ENCODE results near the gene STX7.

GRCh38 chr6:132464538-132465256 is 48.2 kb downstream of the STX7 start:
- TF ChIP-seq, protein P1, sequence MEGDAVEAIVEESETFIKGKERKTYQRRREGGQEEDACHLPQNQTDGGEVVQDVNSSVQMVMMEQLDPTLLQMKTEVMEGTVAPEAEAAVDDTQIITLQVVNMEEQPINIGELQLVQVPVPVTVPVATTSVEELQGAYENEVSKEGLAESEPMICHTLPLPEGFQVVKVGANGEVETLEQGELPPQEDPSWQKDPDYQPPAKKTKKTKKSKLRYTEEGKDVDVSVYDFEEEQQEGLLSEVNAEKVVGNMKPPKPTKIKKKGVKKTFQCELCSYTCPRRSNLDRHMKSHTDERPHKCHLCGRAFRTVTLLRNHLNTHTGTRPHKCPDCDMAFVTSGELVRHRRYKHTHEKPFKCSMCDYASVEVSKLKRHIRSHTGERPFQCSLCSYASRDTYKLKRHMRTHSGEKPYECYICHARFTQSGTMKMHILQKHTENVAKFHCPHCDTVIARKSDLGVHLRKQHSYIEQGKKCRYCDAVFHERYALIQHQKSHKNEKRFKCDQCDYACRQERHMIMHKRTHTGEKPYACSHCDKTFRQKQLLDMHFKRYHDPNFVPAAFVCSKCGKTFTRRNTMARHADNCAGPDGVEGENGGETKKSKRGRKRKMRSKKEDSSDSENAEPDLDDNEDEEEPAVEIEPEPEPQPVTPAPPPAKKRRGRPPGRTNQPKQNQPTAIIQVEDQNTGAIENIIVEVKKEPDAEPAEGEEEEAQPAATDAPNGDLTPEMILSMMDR (IDR thresholded peaks at IDR 0.05; ENCODE audit: extremely low read depth in 1 of 2, insufficient read depth in 1 of 2, low read depth in 1 of 2, low read length in 2 of 2) = no peak
- TF ChIP-seq MAX (IDR thresholded peaks at IDR 0.05; ENCODE audit: insufficient read depth, insufficient read length) (no peak), EZH2 (IDR thresholded peaks at IDR 0.05; ENCODE audit: borderline replicate concordance, low read depth, low read length, severe bottlenecking) (no peak)

Data from endothelial cell of umbilical vein (primary cell).